ENCODE measurements around the gene MAP7D1. TPM values are rescaled to one million over a fixed set of nuclear protein-coding genes. Genes with fewer than 3 reads are reported as not detected.

MAP7D1 gene
- total RNA-seq, 5 donors from 2014 or later (not counting 1 experiment from before 2014, with no cell fraction given), result 157 to 295 (median 263) TPM

GRCh38 chr1:36166136-36166535 is 10.2 kb downstream of the MAP7D1 start:
- no peaks in the 10 kb centered on the region for H3K9me3 Mint-ChIP-seq
- peak overlapping the region in 1 of 3 donors; percentile 3 for H3K4me3 Mint-ChIP-seq
- WGBS (ENCODE audit: insufficient coverage), result 60% methylated on average over 2 of the region's 4 CpGs
- H3K36me3 ChIP-seq (ENCODE audit: control insufficient read depth in 2 of 2, extremely low read depth in 1 of 2, insufficient read depth in 1 of 2, low read length in 1 of 2), result peaks cover 4 to 34% of the 10 kb centered on the region in 2 donors
- DNase-seq (no peak), ATAC-seq (replicated peaks in 1 of 4) (no peak)
- no peaks in the 10 kb centered on the region for H3K9me3 ChIP-seq
- no peaks in the 10 kb centered on the region for H3K27me3 ChIP-seq (replicated peaks in 1 of 2; ENCODE audit: control insufficient read depth in 2 of 2, extremely low read depth in 1 of 2, insufficient read depth in 2 of 2, low read length in 1 of 2)
- no peak overlapping the region for H3K27ac ChIP-seq (ENCODE audit: low read length)
- CTCF ChIA-PET, result interaction anchor here in 1 of 2 donors (0.9 kb wide), 1 partner anchor 17 kb away, joined by 4 read pairs; the partner anchor contains the start of gene TRAPPC3
- H3K4me1 ChIP-seq (ENCODE audit: control insufficient read depth in 1 of 2, extremely low read depth in 1 of 2, insufficient read depth in 2 of 2, low read length in 2 of 2), result peaks cover 30 to 72% of the 10 kb centered on the region in 2 experiments
- peaks cover 28% of the 10 kb centered on the region for H3K36me3 Mint-ChIP-seq
- peak overlapping the region; percentile 31 to 58 for H3K27ac Mint-ChIP-seq
- POLR2A ChIA-PET, result interaction anchor here in 1 of 2 donors (0.9 kb wide), 1 partner anchor 22 kb away, joined by 3 read pairs; no protein-coding TSS in a partner anchor
- no peak overlapping the region for H3K4me3 ChIP-seq (ENCODE audit: control insufficient read depth in 1 of 2, extremely low read depth in 1 of 2, low read length in 1 of 2)
- H3K27me3 Mint-ChIP-seq, result no peaks in the 10 kb centered on the region
- peaks cover 66 to 74% (median 69%) of the 10 kb centered on the region in 3 donors for H3K4me1 Mint-ChIP-seq

GRCh38 chr1:36166938-36167905 is 11.3 kb downstream of the MAP7D1 start:
- no peak for ATAC-seq (replicated peaks in 1 of 4)
- DNase-seq, result no peak
- Histone ChIP-seq H3K4me1 (ENCODE audit: control insufficient read depth in 1 of 2, extremely low read depth in 1 of 2, insufficient read depth in 2 of 2, low read length in 2 of 2) (peaks cover 19 to 61% of the 10 kb centered on the region in 2 experiments), H3K36me3 (ENCODE audit: control insufficient read depth in 2 of 2, extremely low read depth in 1 of 2, insufficient read depth in 1 of 2, low read length in 1 of 2) (peaks cover 8 to 43% of the 10 kb centered on the region in 2 donors), H3K4me3 (ENCODE audit: control insufficient read depth in 1 of 2, extremely low read depth in 1 of 2, low read length in 1 of 2) (no peak overlapping the region), H3K27ac (ENCODE audit: low read length) (no peak overlapping the region), H3K9me3 (no peaks in the 10 kb centered on the region), H3K27me3 (replicated peaks in 1 of 2; ENCODE audit: control insufficient read depth in 2 of 2, extremely low read depth in 1 of 2, insufficient read depth in 2 of 2, low read length in 1 of 2) (no peaks in the 10 kb centered on the region)
- H3K4me1 Mint-ChIP-seq, result peaks cover 55 to 63% (median 58%) of the 10 kb centered on the region in 3 donors
- H3K27ac Mint-ChIP-seq, result peak overlapping the region; percentile 44 to 63
- no peaks in the 10 kb centered on the region for H3K27me3 Mint-ChIP-seq
- ChIA-PET CTCF (interaction anchor here in 1 of 2 donors (0.9 kb wide), 1 partner anchor 18 kb away, joined by 4 read pairs; the partner anchor contains the start of gene TRAPPC3), POLR2A (no interaction called here)
- H3K4me3 Mint-ChIP-seq, result peak overlapping the region in 1 of 3 donors; percentile 3
- H3K9me3 Mint-ChIP-seq, result no peaks in the 10 kb centered on the region
- WGBS (ENCODE audit: insufficient coverage), result 90% methylated on average over 9 of the region's 15 CpGs
- H3K36me3 Mint-ChIP-seq, result peaks cover 36% of the 10 kb centered on the region

DNA sequence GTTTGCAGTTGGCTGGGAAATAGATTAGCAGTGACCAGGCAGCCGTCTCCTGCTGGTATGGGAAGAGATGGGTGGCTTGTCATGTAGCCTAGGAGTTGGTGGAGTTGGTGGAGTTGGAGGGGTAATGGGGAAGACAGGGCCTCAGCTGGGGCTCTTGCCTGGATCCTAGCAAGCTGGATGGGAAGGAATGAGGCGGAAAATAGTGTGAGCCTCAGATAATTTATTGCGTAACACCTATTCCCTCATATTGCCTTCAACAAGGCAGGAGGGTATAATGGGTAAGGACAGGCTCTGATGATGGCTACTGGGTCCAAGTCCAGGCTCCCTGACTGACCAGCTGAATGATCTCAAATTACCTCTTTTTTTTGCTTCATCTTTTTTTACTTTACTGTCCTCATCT is 12.6 kb downstream of the MAP7D1 start:
- peaks cover 45% of the 10 kb centered on the region for H3K36me3 Mint-ChIP-seq
- no peak for ATAC-seq (replicated peaks in 1 of 4)

DNA sequence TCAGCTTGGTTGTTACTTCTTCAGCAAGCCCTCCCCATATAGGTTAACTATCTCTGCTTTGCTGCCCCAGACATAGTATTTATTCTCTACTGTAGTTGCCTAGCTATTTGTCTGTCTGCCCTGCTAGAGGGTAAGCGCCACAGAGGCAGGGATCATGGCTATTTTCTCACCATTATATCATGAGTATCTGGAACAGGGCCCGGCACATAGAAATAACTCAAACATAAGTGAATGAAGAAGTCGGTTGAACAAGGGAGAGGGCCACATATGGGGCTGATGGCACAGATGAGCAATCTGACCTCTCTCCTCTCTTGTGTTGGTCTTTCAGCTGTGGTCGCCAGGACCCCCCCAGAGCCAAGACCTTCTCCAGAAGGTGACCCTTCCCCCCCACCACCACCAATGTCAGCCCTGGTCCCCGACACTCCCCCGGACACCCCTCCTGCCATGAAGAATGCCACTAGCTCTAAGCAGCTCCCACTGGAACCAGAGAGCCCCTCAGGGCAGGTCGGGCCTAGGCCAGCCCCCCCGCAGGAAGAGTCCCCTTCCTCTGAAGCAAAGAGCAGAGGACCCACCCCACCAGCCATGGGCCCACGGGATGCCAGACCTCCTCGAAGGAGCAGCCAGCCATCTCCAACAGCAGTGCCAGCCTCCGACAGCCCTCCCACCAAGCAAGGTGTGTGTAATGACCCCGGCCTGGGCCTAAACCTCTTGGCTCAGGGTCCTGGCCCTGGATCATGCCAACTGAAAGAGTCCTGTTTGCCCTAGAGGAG is 14.9 kb downstream of the MAP7D1 start:
- Mint-ChIP-seq H3K4me3 (no peak overlapping the region), H3K27me3 (no peaks in the 10 kb centered on the region), H3K27ac (peak overlapping the region; percentile 39 to 43), H3K36me3 (peaks cover 54% of the 10 kb centered on the region), H3K9me3 (no peaks in the 10 kb centered on the region), H3K4me1 (peaks cover 37 to 49% (median 44%) of the 10 kb centered on the region in 3 donors)
- Histone ChIP-seq H3K4me3 (ENCODE audit: control insufficient read depth in 1 of 2, extremely low read depth in 1 of 2, low read length in 1 of 2) (no peak overlapping the region), H3K27ac (ENCODE audit: low read length) (no peak overlapping the region), H3K4me1 (ENCODE audit: control insufficient read depth in 1 of 2, extremely low read depth in 1 of 2, insufficient read depth in 2 of 2, low read length in 2 of 2) (peaks cover 0 to 44% of the 10 kb centered on the region in 2 experiments), H3K9me3 (no peaks in the 10 kb centered on the region), H3K27me3 (replicated peaks in 1 of 2; ENCODE audit: control insufficient read depth in 2 of 2, extremely low read depth in 1 of 2, insufficient read depth in 2 of 2, low read length in 1 of 2) (no peaks in the 10 kb centered on the region), H3K36me3 (ENCODE audit: control insufficient read depth in 2 of 2, extremely low read depth in 1 of 2, insufficient read depth in 1 of 2, low read length in 1 of 2) (peaks cover 28 to 79% of the 10 kb centered on the region in 2 donors)
- WGBS (ENCODE audit: insufficient coverage), result 86% methylated on average over 5 of the region's 12 CpGs
- DNase-seq (no peak), ATAC-seq (replicated peaks in 1 of 4) (no peak)
- ChIA-PET CTCF (no interaction called here), POLR2A (interaction anchor here (0.7 to 1.1 kb wide), 2 partner anchors 12 to 15 kb away, joined by 5 to 8 read pairs; partner anchors contain the start of gene MAP7D1 (in 1 of the 2))

More for the DNA sequence above, 12.6 kb downstream of the MAP7D1 start:
- Mint-ChIP-seq H3K27ac (peak overlapping the region; percentile 76 to 87), H3K9me3 (no peaks in the 10 kb centered on the region), H3K4me1 (peaks cover 45 to 55% (median 52%) of the 10 kb centered on the region in 3 donors), H3K27me3 (no peaks in the 10 kb centered on the region), H3K4me3 (no peak overlapping the region)
- Histone ChIP-seq H3K27ac (ENCODE audit: low read length) (no peak overlapping the region), H3K9me3 (no peaks in the 10 kb centered on the region), H3K4me3 (ENCODE audit: control insufficient read depth in 1 of 2, extremely low read depth in 1 of 2, low read length in 1 of 2) (no peak overlapping the region), H3K36me3 (ENCODE audit: control insufficient read depth in 2 of 2, extremely low read depth in 1 of 2, insufficient read depth in 1 of 2, low read length in 1 of 2) (peaks cover 18 to 56% of the 10 kb centered on the region in 2 donors), H3K4me1 (ENCODE audit: control insufficient read depth in 1 of 2, extremely low read depth in 1 of 2, insufficient read depth in 2 of 2, low read length in 2 of 2) (peaks cover 7 to 57% of the 10 kb centered on the region in 2 experiments), H3K27me3 (replicated peaks in 1 of 2; ENCODE audit: control insufficient read depth in 2 of 2, extremely low read depth in 1 of 2, insufficient read depth in 2 of 2, low read length in 1 of 2) (no peaks in the 10 kb centered on the region)
- ChIA-PET POLR2A (no interaction called here), CTCF (no interaction called here)
- WGBS (ENCODE audit: insufficient coverage), result 91% methylated on average over 1 of the region's 3 CpGs
- DNase-seq, result no peak

DNA sequence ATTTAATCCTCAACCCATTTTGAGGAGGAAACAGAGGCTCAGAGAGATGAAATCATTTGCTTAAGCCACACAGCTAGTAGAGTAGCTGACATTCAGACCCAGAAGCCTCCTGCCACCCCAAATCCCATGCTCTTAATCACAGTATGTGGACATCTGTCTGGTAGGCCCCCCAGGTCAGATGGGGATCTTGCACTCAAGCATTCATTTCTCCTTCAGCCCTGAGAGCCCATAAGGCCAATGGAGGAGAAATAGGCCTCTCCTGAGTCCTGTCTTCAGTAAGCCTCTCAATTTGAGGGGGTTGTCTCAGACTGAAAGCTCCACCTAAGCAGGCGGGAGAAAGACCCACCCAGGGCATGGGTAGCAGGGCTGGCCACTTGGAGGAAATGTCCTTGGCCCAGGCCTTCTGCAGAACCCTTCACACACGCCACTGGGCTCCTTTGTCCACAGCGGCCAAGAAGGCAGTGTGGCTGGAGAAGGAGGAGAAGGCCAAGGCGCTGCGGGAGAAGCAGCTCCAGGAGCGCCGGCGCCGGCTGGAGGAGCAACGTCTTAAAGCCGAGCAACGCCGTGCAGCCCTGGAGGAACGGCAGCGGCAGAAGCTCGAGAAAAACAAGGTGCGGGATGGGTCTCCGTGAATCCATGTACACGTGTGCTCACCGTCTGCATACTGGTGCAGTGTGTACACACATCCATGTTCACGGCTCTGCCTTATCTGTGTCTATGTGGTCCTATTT is 16.2 kb downstream of the MAP7D1 start:
- 97% methylated on average over 21 of the region's 21 CpGs for WGBS (ENCODE audit: insufficient coverage)
- Mint-ChIP-seq H3K27ac (peak overlapping the region; percentile 34 to 39), H3K36me3 (peaks cover 51% of the 10 kb centered on the region), H3K27me3 (no peaks in the 10 kb centered on the region), H3K9me3 (no peaks in the 10 kb centered on the region), H3K4me1 (peaks cover 24 to 37% (median 30%) of the 10 kb centered on the region in 3 donors), H3K4me3 (no peak overlapping the region)
- Histone ChIP-seq H3K27me3 (replicated peaks in 1 of 2; ENCODE audit: control insufficient read depth in 2 of 2, extremely low read depth in 1 of 2, insufficient read depth in 2 of 2, low read length in 1 of 2) (no peaks in the 10 kb centered on the region), H3K27ac (ENCODE audit: low read length) (no peak overlapping the region), H3K4me3 (ENCODE audit: control insufficient read depth in 1 of 2, extremely low read depth in 1 of 2, low read length in 1 of 2) (no peak overlapping the region), H3K9me3 (no peaks in the 10 kb centered on the region), H3K36me3 (ENCODE audit: control insufficient read depth in 2 of 2, extremely low read depth in 1 of 2, insufficient read depth in 1 of 2, low read length in 1 of 2) (peaks cover 35 to 87% of the 10 kb centered on the region in 2 donors), H3K4me1 (ENCODE audit: control insufficient read depth in 1 of 2, extremely low read depth in 1 of 2, insufficient read depth in 2 of 2, low read length in 2 of 2) (peaks cover 0 to 33% of the 10 kb centered on the region in 2 experiments)
- DNase-seq (no peak), ATAC-seq (replicated peaks in 1 of 4) (no peak)
- POLR2A ChIA-PET, result no interaction called here
- CTCF ChIA-PET, result no interaction called here

Measured in T-cell (primary cell).